HG03139 (cell line): ENCODE measurements around the gene ZNF662.
A peak's percentile ranks its signal among the peaks of the same experiment; 100 is the strongest.
"Not testable (repeated sequence)": the region's sequence is repeated elsewhere in the genome, so short reads cannot be mapped to it uniquely, and the experiment has no call there.

Experiments
- ATAC-seq: cut with Tn5 transposase; IDR thresholded peaks from one replicate; pipeline ENCODE4 v1.9.1; 2021; ENCODE audit not compliant: unreplicated experiment

The ZNF662 gene

DNA sequence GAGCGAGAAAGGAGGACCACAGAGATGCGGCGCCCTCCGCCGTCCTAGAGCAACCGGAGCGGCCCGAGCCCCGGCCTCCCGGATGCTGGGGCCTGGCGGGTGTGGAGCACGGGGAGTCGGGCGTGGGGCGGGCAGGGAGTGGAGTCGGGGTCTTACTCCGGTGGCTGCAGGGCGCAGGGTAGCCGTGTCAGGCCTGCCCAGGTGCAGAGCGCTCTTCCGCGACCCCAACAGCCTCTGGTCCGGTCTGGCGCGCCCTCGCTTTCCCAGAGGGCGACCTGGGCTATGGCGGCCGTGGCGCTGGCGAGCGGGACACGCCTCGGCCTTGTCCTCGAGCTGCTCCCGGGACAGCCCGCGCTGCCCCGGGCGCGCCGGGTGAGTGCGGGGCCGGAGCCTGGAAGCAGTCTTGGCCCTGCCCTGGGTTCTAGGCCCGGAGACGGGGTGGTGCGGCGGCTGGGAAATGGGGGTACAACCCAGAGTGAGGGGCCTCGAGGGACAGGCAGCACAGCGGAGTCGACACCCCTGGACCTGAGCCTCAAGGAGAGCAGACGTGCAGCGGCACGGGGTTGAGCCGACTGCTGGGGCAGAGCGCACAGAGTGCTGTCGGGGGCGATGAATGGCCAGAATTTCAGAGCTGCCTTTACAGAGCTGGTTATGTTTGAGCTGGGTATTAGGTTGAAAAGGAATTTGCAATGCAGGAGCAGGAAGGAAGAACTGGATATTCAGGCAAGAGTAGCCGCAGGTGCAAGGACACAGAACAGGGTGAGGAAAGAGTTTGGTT lies at the start of gene ZNF662:
Gene ZNF662, plus strand, starts transcription at position 73 of the 778 bp plus-strand sequence. CDS start 1,973 bp downstream, outside the sequence.
- no peak for ATAC-seq

DNA sequence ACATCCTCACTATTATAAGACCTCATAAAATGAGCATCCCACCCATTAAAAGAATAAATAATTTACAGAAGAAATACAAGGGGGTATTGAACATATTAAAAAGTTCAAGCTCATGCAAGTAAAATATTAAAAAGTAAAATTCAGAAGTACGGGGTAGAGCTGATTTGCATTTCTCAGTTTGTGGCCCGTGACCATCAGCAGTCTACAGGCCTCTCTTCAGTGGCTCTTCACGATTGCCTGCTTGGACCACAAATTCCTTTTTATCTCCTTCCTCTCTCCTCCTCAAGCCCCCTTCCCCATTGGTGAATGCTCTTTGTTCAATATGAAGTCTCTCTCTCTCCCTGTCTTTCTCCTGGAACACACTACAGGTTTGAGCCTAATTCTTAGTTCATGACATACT lies 49.4 kb upstream of the ZNF662 start:
- no peak for ATAC-seq

DNA sequence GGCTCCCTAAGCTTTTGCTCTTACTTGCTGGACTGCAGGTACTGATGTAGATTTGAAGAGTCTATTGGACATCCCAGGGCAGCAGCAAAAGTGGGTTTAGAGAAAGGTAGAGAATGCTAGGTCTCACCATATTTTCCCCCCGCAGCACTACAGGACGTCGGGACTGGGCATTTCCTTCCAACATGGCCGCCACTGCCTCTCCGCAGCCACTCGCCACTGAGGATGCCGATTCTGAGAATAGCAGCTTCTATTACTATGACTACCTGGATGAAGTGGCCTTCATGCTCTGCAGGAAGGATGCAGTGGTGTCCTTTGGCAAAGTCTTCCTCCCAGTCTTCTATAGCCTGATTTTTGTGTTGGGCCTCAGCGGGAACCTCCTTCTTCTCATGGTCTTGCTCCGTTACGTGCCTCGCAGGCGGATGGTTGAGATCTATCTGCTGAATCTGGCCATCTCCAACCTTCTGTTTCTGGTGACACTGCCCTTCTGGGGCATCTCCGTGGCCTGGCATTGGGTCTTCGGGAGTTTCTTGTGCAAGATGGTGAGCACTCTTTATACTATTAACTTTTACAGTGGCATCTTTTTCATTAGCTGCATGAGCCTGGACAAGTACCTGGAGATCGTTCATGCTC lies 41.5 kb upstream of the ZNF662 start:
- ATAC-seq, result no peak

- no peak for ATAC-seq
Measured at GRCh38 chr3:42865256-42865655, 40.7 kb upstream of the ZNF662 start.

DNA sequence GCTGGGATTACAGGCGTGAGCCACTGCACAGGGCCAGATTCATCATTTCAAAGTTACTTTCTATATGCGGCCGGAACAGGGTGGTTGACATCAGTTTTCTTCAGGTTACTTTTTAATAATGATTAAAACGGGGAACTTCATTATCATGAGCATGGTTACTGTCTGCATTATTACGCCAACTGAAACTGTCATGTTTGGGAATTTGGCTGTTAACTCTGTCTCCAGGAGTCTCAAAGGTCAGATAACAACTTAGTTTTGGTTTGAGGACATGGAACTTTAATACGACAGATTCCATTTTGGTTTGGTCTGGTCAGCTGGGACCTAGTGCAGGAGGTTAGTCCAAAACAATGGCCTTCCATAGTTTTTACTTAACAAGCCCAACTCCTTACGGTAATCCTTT lies 38.8 kb upstream of the ZNF662 start:
- ATAC-seq, result no peak

GRCh38 chr3:42868841-42869240 lies 37.1 kb upstream of the ZNF662 start:
- ATAC-seq, result no peak

GRCh38 chr3:42871592-42872196 lies 34.2 kb upstream of the ZNF662 start:
- no peak for ATAC-seq

DNA sequence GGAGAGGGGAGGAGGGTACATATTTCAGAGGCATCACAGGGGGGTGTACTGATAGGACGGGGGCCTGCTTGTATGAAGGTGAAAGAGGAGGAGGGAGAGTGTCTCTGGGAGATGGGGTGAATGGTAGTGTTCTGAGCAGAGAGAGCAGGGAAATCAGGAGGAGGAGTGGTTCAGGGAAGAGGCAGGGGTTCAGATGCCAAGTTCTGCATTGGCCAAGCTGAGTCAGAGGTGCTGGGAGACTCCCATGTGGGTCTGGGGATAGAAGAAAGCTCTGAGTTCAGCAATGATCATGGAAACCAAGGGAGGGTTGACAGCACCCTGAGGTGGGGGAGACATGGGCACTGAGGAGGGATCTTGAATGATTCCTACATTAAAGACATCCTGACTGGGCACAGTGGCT lies 33.2 kb upstream of the ZNF662 start:
- no peak for ATAC-seq

GRCh38 chr3:42873221-42873982 lies 32.5 kb upstream of the ZNF662 start:
- ATAC-seq, result no peak

DNA sequence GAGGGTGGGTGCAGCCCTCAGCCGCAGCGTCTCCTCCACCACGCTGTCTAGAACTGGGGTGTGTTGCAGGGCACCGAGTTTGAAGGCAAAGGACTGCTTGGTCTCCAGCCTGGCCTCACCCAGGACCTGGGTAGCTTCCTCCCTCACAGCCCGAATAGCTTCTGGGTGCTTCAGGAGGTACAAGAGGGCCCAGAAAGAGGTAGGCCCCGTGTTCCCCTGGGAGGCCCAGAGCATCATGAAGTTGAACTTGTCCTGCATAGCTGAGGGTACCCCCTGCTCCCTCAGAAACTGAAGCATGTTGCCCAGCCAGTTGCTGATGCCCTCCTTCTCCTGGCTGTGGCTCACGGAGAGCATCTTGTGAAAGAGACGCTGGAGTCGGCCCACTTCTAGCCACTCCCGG lies 31.2 kb upstream of the ZNF662 start:
- no peak for ATAC-seq

- ATAC-seq, result no peak
Measured at GRCh38 chr3:42875325-42876151, 30.4 kb upstream of the ZNF662 start, which contains the start of gene CYP8B1. Gene CYP8B1 (minus strand): TSS chr3:42875879. CDS start chr3:42875816, 63 bp downstream.

GRCh38 chr3:42876401-42876800 lies 29.5 kb upstream of the ZNF662 start:
- no peak for ATAC-seq

GRCh38 chr3:42876940-42877720 lies 28.8 kb upstream of the ZNF662 start:
- no peak for ATAC-seq

- no peak for ATAC-seq
Measured at GRCh38 chr3:42877881-42878280, 28.1 kb upstream of the ZNF662 start.

GRCh38 chr3:42880183-42880582 lies 25.8 kb upstream of the ZNF662 start:
- no peak for ATAC-seq

- peak; percentile 96 for ATAC-seq
Measured at GRCh38 chr3:42880601-42881451, 25.1 kb upstream of the ZNF662 start.

DNA sequence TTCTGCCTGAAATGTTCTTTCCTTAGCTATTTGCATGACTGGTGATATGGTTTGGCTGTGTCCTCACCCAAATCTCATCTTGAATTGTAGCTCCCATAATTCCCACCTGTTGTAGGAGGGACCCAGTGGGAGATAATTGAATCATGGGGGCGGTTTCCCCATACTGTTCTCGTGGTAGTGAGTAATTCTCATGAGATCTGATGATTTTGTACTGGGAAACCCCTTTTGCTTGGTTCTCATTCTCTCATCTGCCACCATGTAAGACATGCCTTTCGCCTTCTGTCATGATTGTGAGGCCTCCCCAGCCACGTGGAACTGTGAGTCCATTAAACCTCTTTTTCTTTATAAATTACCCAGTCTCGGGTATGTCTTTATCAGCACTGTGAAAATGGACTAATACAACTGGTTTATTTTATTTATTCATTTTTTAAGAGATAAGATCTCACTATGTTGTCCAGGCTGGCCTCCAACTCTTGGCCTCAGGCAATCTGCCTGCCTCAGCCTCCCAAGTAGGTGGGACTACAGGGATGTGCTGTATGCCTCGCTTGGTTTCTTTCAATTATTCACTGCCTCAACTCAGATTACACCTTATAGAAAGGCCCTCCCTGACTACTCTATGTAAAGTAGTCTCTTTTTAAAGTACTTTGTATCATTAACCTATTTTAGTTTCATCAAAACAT lies 22.6 kb upstream of the ZNF662 start:
- ATAC-seq, result not testable (repeated sequence)

GRCh38 chr3:42884324-42884723 lies 21.6 kb upstream of the ZNF662 start:
- no peak for ATAC-seq
